Activated naive CD4-positive, alpha-beta T cell (primary cell): ENCODE results near the gene SNRNP70.
"Not testable (repeated sequence)": the region's sequence is repeated elsewhere in the genome, so short reads cannot be mapped to it uniquely, and the experiment has no call there.

Source experiments
- DNase-seq, 4 experiments: peaks; one replicate each; lab custom pipeline; 2025; lab: John Stamatoyannopoulos, UW

SNRNP70 gene

DNA sequence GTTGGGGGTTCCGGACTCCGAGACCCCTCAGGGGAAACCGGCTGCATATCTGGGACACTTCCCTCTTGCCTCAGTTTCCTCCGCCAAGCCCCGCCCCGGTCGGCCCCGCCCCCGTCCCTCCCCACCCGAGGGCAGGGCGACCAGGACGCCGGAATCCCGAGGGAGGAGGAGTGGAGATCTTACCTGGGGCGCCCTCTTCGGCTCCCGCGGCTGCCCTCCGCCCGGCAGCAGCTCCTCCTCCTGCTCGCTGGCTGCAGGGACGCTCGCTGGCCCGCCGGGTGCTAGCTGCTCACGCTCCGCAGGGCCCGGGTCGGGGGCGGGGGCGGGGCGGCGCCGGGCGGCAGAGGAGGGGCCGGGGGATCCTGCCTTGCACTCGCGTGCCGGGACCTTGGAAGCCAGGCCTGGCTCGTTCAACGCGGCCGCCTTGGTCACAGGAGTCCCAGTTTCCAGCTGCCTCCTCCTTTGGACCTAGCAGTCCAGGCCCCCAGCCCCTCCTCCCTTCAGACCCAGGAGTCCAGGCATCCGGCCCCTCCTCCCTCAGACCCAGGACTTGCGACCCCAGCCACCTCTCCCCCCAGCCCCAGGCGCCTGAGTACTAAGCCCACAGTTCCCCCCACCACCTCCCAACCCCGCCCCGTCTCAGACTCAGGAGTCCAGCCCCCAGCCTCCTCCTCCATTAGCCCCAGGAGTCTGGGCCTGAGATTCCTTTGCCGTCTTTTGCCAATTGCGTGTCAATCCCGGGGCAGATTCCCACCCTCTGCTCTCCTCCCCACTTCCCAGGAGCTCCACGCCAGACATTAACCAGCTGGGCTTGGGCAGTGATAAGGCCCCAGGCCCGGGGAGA lies 20.3 kb upstream of the SNRNP70 start, which contains the start of gene NTF4:
TSS of gene NTF4 (minus strand) at position 51 of the 844 bp plus-strand sequence. CDS start 2,821 bp downstream, outside the sequence.
- no peak for DNase-seq

DNA sequence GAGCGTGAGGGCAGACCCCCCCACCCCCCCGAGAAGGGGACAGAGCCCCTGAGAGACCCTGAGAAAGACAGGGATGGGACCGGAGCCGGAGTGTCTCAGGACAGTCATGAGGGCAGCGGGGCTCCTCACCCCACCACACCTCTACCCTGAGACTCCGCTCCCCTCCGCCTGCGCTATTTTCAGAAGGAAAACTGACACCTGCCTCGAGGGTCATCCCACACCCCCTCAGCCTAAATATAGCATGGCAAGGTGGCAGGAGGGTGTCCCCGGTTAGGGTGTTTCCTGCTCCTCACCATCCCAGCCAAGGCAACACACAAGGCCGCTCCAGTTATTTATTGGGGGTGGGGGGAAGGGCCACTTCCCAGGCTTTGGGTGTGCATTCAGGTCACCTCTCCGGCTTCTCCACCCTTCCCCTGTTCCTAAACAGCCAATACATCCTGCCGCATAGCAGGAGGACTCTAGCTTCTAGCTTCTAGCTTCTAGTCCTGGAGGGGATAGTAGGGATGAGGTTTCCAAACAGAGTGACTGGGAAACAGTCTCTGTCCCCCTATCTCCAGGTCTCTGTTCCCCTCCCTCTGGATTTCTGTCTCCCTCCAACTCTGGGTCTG lies 19.2 kb upstream of the SNRNP70 start:
- no peak for DNase-seq

- no peak for DNase-seq
Measured at GRCh38 chr19:49067554-49067953, 17.7 kb upstream of the SNRNP70 start.

DNA sequence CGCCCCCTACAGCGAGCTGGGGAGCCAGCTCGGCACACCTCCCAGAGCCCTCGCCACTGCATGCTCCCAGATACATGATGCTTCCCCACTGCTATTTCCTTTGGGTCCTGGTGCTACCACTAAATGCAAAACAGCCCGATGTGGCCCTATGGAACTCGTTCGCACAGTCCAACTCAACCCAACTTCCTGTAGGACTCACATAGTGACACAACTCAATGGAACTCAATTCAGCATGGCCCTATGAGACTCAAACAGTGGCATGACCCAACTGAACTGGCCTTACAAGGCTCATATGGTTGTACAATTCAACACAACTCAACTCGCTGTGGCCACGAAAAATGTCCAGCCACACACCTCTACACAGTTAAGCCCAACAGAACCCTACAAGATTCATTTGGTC lies 16.2 kb upstream of the SNRNP70 start:
- DNase-seq: no peak

GRCh38 chr19:49070416-49070815 lies 14.8 kb upstream of the SNRNP70 start:
- DNase-seq: no peak

DNA sequence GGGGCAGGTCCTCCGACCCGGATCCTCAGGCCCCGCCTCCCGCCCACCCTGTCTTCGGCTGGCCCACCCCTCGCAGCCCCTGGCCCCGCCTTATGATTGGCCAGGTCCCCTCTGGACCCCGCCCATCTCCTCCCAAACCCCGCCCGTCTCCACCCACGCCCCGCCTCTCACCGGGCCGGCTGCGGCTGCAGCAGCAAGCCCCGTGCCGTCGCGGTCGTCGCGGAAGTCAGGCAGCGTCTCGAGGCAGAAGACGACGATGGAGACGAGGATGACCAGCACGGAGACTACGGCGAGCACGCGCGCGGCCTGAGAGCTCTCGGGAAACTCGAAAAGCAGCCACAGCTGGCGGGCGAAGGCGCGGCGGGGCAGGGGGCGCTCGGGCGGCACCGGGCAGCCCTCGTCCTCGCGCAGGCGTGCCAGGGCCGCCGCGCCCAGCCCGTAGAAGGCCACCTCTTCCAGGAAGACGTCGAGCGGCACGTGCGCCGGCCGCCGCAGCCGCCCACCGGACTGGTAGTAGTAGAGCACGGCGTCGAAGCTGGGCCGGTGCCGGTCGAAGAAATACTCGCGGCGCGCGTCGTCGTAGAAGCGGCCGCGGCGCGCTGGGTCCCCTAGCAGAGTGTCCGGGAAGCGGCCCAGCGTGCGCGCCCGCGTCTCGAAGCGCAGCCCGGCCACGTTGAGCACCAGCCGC lies 13.2 kb upstream of the SNRNP70 start:
- no peak for DNase-seq

- no peak for DNase-seq
Measured at GRCh38 chr19:49073514-49074378, 11.5 kb upstream of the SNRNP70 start.

GRCh38 chr19:49074869-49075268 lies 10.4 kb upstream of the SNRNP70 start:
- DNase-seq: not testable (repeated sequence)

GRCh38 chr19:49080392-49080791 lies 4.9 kb upstream of the SNRNP70 start:
- no peak for DNase-seq

- DNase-seq: no peak
Measured at GRCh38 chr19:49081273-49081672, 4.0 kb upstream of the SNRNP70 start.

DNA sequence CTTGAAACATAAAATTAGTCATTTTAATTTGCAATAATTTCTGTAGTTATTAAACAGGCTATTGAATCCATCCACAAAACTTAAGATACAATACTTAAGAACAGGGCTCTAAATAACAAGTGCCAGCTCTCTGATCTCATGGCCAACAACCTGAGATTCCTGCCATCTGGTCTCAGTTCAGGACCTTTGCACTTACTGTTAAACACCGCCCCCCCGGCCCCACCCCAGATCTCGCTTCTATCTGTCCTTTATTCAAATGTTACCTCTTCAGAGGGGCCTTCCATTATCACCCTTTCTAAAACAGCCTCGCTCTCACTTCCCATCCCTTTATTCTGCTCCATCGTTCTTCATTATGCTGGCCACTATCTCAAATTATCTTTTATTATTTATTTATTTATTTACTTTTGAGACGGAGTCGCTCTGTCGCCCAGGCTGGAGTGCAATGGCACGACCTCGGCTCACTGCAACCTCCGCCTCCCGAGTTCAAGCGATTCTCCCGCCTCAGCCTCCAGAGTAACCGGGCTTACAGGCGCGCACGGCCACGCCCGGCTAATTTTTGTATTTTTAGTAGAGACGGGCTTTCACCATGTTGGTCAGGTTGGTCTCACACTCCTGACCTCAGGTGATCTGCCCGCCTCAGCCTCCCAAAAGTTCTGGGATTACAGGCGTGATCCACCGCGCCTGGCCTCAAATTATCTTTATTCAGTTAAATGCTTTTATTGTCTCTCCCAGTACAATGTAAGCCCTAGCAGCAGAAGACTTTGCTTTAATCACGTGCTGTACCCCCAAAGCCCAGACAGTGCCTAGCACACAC lies 838 bp upstream of the SNRNP70 start:
- no peak for DNase-seq

DNA sequence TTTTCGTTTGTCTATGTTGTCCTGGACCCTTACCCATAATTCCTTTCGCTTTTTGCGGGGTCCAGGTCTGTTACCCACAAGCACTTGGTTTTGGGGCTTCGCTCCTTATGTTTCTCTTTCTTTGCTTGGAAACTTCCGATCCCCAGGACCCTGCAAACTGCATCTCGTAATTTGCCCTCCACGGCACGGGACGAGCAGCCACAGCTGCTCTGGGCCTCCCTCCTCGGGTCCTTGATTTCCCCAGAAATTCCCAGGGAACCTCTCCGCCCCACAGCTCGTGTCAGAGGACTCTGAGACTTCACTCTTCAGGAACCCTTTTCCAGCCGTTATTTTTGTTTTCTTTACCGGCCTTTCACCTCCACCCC lies 599 bp downstream of the SNRNP70 start:
- no peak for DNase-seq

GRCh38 chr19:49086296-49086695 lies 1.0 kb downstream of the SNRNP70 start:
- no peak for DNase-seq

DNA sequence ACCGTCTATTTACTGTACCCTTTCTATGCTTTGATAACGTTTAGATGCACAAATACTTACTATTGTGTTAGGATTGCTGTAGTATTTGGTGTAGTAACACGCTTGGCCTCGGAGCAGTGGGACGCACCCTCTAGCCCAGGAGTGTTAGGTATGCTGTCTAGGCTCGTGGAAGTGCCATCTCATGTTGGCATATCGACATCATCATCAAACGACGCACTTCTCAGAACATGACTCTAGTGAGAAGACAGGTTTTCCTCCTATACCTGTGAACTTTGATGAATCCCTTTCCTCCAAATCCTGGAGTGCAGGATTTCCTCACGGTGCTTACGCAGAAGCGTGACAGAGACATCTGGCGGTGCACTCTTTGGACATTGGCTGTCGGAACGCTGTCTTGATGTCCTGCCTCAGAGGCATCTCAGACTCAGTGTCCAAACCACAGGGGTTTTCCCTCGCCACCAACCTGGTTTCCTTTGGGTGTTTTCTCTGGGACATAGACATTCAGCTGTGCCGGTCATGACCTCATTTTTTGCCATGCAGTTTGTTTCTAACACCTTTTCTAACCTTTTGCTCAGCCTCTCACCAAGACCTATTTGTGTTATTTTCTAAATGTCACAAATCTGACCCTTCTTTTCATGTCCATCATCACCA lies 6.3 kb downstream of the SNRNP70 start:
- no peak for DNase-seq

DNA sequence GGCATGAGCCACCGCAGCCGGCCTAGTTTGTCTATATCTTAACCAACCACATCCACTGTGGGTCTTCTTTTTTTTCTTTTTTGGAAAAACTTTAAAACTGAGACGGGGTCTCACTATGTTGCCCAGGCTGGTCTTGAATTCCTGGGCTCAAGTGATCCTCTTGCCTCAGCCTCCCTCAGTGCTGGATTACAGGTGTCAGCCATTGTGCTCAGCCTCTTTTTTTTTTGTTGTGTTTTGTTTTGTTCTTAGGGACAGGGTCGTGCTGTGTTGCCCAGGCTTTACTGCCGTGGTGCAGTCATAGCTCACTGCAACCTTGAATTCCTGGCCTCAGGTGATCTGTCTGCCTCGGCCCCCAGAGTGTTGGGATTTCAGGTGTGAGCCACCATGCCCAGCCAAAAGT lies 7.4 kb downstream of the SNRNP70 start:
- no peak for DNase-seq

GRCh38 chr19:49094505-49095482 lies 9.5 kb downstream of the SNRNP70 start:
- DNase-seq: no peak

GRCh38 chr19:49097453-49098288 lies 12.4 kb downstream of the SNRNP70 start:
- DNase-seq: peak; percentile 35 to 51 (median 46)

DNA sequence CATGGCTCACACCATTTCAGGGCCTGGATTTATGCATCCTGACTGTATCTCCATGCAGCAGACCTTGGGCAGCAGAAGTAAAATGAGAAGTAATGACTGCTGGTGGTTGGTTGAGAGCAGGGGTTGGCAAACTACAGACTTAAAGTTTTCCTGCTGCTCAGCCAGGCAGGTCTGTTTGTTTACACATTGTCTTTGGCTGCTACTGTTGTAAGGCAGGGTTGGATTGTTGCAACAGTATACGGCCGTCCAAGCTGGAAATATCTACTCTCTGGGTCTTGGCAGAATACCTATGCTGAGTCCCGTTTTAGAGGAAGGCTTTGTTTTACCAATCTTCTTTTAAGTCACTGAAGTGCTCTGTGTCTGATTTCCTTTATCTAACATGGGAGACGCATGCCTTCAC lies 13.5 kb downstream of the SNRNP70 start:
- DNase-seq: no peak
